Measurements from ENCODE around the gene DDX10.

Gene DDX10

GRCh38 chr11:108906826-108907225, 242.0 kb downstream of the DDX10 start:
- no peak overlapping the region for H3K4me3 ChIP-seq (ENCODE audit: low read depth, low read length)
- no peak for DNase-seq (ENCODE audit: low read depth)
- TF ChIP-seq CTCF (IDR thresholded peaks at IDR 0.05; ENCODE audit: low read depth, low read length) (no peak), POLR2A (IDR thresholded peaks at IDR 0.05; ENCODE audit: extremely low read depth, insufficient read length) (no peak), MYC (IDR thresholded peaks at IDR 0.05; ENCODE audit: low read depth, low read length) (no peak)
- TF ChIP-seq, protein P1, sequence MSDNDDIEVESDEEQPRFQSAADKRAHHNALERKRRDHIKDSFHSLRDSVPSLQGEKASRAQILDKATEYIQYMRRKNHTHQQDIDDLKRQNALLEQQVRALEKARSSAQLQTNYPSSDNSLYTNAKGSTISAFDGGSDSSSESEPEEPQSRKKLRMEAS (IDR thresholded peaks at IDR 0.05; ENCODE audit: low read depth, low read length): no peak

DNA sequence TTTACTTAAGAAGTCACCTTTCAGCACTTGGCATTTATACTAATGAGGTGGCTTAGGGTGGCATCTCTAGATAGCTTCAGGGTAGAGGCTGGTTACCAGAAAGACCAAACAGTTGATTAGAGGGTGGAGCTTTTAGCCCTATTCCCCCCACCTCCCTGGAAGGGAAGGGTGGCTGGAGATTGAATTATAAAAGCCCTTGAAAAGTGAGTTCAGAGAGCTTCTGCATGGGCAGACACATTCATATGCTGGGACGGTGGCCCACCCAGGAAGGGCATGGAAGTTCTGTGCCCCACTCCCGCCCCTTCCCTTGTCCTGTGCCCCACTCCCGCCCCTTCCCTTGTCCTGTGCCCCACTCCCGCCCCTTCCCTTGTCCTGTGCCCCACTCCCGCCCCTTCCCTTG, 244.2 kb downstream of the DDX10 start:
- DNase-seq (ENCODE audit: low read depth): no peak
- TF ChIP-seq CTCF (IDR thresholded peaks at IDR 0.05; ENCODE audit: low read depth, low read length) (no peak), POLR2A (IDR thresholded peaks at IDR 0.05; ENCODE audit: extremely low read depth, insufficient read length) (no peak), MYC (IDR thresholded peaks at IDR 0.05; ENCODE audit: low read depth, low read length) (no peak)
- TF ChIP-seq, protein P1 (IDR thresholded peaks at IDR 0.05; ENCODE audit: low read depth, low read length): no peak
- no peak overlapping the region for H3K4me3 ChIP-seq (ENCODE audit: low read depth, low read length)

- no peak overlapping the region for H3K4me3 ChIP-seq (ENCODE audit: low read depth, low read length)
- DNase-seq (ENCODE audit: low read depth): no peak
- TF ChIP-seq, protein P1 (IDR thresholded peaks at IDR 0.05; ENCODE audit: low read depth, low read length): no peak
- TF ChIP-seq CTCF (IDR thresholded peaks at IDR 0.05; ENCODE audit: low read depth, low read length): no peak
Observed at GRCh38 chr11:108909921-108910320, 245.1 kb downstream of the DDX10 start.

GRCh38 chr11:108912581-108912980, 247.7 kb downstream of the DDX10 start:
- TF ChIP-seq CTCF (IDR thresholded peaks at IDR 0.05; ENCODE audit: low read depth, low read length) (no peak), POLR2A (IDR thresholded peaks at IDR 0.05; ENCODE audit: extremely low read depth, insufficient read length) (no peak), MYC (IDR thresholded peaks at IDR 0.05; ENCODE audit: low read depth, low read length) (no peak)
- TF ChIP-seq, protein P1 (IDR thresholded peaks at IDR 0.05; ENCODE audit: low read depth, low read length): no peak
- no peak for DNase-seq (ENCODE audit: low read depth)
- no peak overlapping the region for H3K4me3 ChIP-seq (ENCODE audit: low read depth, low read length)

- TF ChIP-seq MYC (IDR thresholded peaks at IDR 0.05; ENCODE audit: low read depth, low read length): no peak
- TF ChIP-seq POLR2A (IDR thresholded peaks at IDR 0.05; ENCODE audit: extremely low read depth, insufficient read length): no peak
- TF ChIP-seq, protein P1 (IDR thresholded peaks at IDR 0.05; ENCODE audit: low read depth, low read length): no peak
- TF ChIP-seq CTCF (IDR thresholded peaks at IDR 0.05; ENCODE audit: low read depth, low read length): no peak
- DNase-seq (ENCODE audit: low read depth): no peak
Observed at GRCh38 chr11:108913204-108913603, 248.3 kb downstream of the DDX10 start.

DNA sequence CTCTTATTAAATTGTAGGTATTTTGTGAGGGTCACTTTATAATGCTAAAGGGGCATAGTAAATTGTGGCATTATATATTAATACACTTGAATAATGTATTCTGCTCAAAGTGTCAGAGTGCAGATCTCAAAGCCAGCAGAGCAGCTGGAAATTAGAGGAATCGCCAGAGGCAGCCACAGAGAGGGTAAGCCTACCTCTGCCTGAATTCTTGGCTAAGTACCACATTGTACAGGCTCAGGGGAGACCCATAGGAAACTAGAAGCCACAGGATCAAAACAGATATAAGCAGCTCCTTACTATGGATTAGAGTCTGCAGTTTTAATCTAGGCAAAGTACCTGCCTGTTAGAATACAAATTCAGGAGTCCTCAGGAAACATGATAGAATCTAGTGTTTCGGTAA, 249.3 kb downstream of the DDX10 start:
- TF ChIP-seq CTCF (IDR thresholded peaks at IDR 0.05; ENCODE audit: low read depth, low read length): no peak
- TF ChIP-seq, protein P1 (IDR thresholded peaks at IDR 0.05; ENCODE audit: low read depth, low read length): no peak
- TF ChIP-seq MYC (IDR thresholded peaks at IDR 0.05; ENCODE audit: low read depth, low read length): no peak
- TF ChIP-seq POLR2A (IDR thresholded peaks at IDR 0.05; ENCODE audit: extremely low read depth, insufficient read length): no peak
- H3K4me3 ChIP-seq (ENCODE audit: low read depth, low read length): no peak overlapping the region
- DNase-seq (ENCODE audit: low read depth): no peak

More at GRCh38 chr11:108913204-108913603, 248.3 kb downstream of the DDX10 start:
- no peak overlapping the region for H3K4me3 ChIP-seq (ENCODE audit: low read depth, low read length)

Measured in NB4 (cell line).